ENCODE data around the gene RGS16. TPM values are rescaled to one million over a fixed set of nuclear protein-coding genes. Genes with fewer than 3 reads are reported as not detected.

The RGS16 gene
- total and polyA plus RNA-seq, 7 donors = 0.72 to 22.5 (median 1.8) TPM

GRCh38 chr1:182650678-182651338 is 46.6 kb upstream of the RGS16 start:
- ATAC-seq = no peak
- intact Hi-C loops (cut with DNase I) = no loop called here

GRCh38 chr1:182649041-182649440 is 44.9 kb upstream of the RGS16 start:
- no peaks in the 10 kb centered on the region for H3K4me1 ChIP-seq
- TF ChIP-seq CTCF (IDR thresholded peaks at IDR 0.05) = no peak
- no peaks in the 10 kb centered on the region for H3K36me3 ChIP-seq (ENCODE audit: insufficient read depth in 1 of 2, low read depth in 1 of 2)
- H3K4me3 ChIP-seq = no peak overlapping the region
- 93 to 97% (median 95%) methylated on average over 7 of the region's 7 CpGs for WGBS, 3 donors
- no peaks in the 10 kb centered on the region for H3K27me3 ChIP-seq (ENCODE audit: insufficient read depth in 3 of 3, low read length in 2 of 3)
- ATAC-seq = no peak
- no peaks in the 10 kb centered on the region for H3K9me3 ChIP-seq
- no peak overlapping the region for H3K27ac ChIP-seq
- DNase-seq = no peak
- intact Hi-C loops (cut with DNase I) = no loop called here

More at GRCh38 chr1:182650678-182651338, 46.6 kb upstream of the RGS16 start:
- H3K27me3 ChIP-seq (ENCODE audit: insufficient read depth in 3 of 3, low read length in 2 of 3) = no peaks in the 10 kb centered on the region
- H3K9me3 ChIP-seq = no peaks in the 10 kb centered on the region
- no peak for DNase-seq
- TF ChIP-seq CTCF (IDR thresholded peaks at IDR 0.05) = no peak
- H3K27ac ChIP-seq = no peak overlapping the region
- H3K36me3 ChIP-seq (ENCODE audit: insufficient read depth in 1 of 2, low read depth in 1 of 2) = no peaks in the 10 kb centered on the region
- WGBS, 3 donors = 69 to 73% (median 70%) methylated on average over 6 of the region's 6 CpGs
- H3K4me1 ChIP-seq = no peaks in the 10 kb centered on the region
- no peak overlapping the region for H3K4me3 ChIP-seq

- ATAC-seq (no peak), DNase-seq (no peak)
- no peak overlapping the region for H3K4me3 ChIP-seq
- intact Hi-C loops (cut with DNase I) = no loop called here
- no peaks in the 10 kb centered on the region for H3K27me3 ChIP-seq (ENCODE audit: insufficient read depth in 3 of 3, low read length in 2 of 3)
- no peak for TF ChIP-seq CTCF (IDR thresholded peaks at IDR 0.05)
- 79 to 87% (median 87%) methylated on average over 2 of the region's 2 CpGs for WGBS, 3 donors
- no peaks in the 10 kb centered on the region for H3K36me3 ChIP-seq (ENCODE audit: insufficient read depth in 1 of 2, low read depth in 1 of 2)
- no peaks in the 10 kb centered on the region for H3K4me1 ChIP-seq
- no peak overlapping the region for H3K27ac ChIP-seq
- no peaks in the 10 kb centered on the region for H3K9me3 ChIP-seq
These were observed 42.5 kb upstream of the RGS16 start for GRCh38 chr1:182646739-182647138.

GRCh38 chr1:182644886-182645285 is 40.7 kb upstream of the RGS16 start:
- intact Hi-C loops (cut with DNase I) = no loop called here
- no peak for TF ChIP-seq CTCF (IDR thresholded peaks at IDR 0.05)
- DNase-seq = no peak
- H3K4me3 ChIP-seq = no peak overlapping the region
- 70 to 72% (median 71%) methylated on average over 4 of the region's 4 CpGs for WGBS, 3 donors
- no peaks in the 10 kb centered on the region for H3K36me3 ChIP-seq (ENCODE audit: insufficient read depth in 1 of 2, low read depth in 1 of 2)
- no peak for ATAC-seq
- no peaks in the 10 kb centered on the region for H3K9me3 ChIP-seq
- no peaks in the 10 kb centered on the region for H3K4me1 ChIP-seq
- no peak overlapping the region for H3K27ac ChIP-seq
- H3K27me3 ChIP-seq (ENCODE audit: insufficient read depth in 3 of 3, low read length in 2 of 3) = no peaks in the 10 kb centered on the region

GRCh38 chr1:182643699-182644098 is 39.5 kb upstream of the RGS16 start:
- intact Hi-C loops (cut with DNase I) = no loop called here
- H3K27ac ChIP-seq = no peak overlapping the region
- H3K9me3 ChIP-seq = no peaks in the 10 kb centered on the region
- no peak overlapping the region for H3K4me3 ChIP-seq
- H3K27me3 ChIP-seq (ENCODE audit: insufficient read depth in 3 of 3, low read length in 2 of 3) = no peaks in the 10 kb centered on the region
- no peak for ATAC-seq
- DNase-seq = no peak
- H3K36me3 ChIP-seq (ENCODE audit: insufficient read depth in 1 of 2, low read depth in 1 of 2) = no peaks in the 10 kb centered on the region
- TF ChIP-seq CTCF (IDR thresholded peaks at IDR 0.05) = no peak
- no peaks in the 10 kb centered on the region for H3K4me1 ChIP-seq
- WGBS, 3 donors = 90 to 96% (median 96%) methylated on average over 3 of the region's 3 CpGs
